Renal cortical epithelial cell (primary cell): ENCODE results near the gene CTNNA2. TPM values are rescaled to one million over a fixed set of nuclear protein-coding genes. Genes with fewer than 3 reads are reported as not detected.

Experiments
- DNase-seq: peaks from one replicate; pipeline ENCODE4 v3.0.0-alpha.2; 2011; ENCODE audit warnings: low read depth
- total RNA-seq: library from RNA; depleted of rRNA; stranded (reverse); fragments of >200 nt; gene quantifications from 2 replicates; pipeline ENCODE4 v1.2.3, GENCODE V29; 2014

CTNNA2 gene
- total RNA-seq, 1 donor from 2014 or later = 0.35 TPM

DNA sequence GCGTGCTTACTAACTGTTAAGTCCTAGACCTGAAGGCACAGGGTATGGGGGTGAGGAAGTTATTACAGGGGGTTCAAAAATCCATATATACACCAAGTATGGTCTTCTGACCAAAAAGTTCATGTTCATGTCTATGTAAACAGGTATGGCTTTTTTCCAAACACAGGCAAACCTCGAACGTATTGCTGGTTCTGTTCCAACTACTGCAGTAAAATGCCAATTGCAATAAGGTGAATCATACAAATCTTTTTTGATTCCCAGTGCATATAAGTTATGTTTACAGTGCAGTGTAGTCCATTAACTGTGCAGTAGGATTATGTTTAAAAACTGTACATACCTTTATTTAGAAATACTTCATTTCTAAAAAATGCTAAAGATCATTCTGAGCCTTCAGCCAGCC is 1037.0 kb downstream of the CTNNA2 start:
- no peak for DNase-seq

DNA sequence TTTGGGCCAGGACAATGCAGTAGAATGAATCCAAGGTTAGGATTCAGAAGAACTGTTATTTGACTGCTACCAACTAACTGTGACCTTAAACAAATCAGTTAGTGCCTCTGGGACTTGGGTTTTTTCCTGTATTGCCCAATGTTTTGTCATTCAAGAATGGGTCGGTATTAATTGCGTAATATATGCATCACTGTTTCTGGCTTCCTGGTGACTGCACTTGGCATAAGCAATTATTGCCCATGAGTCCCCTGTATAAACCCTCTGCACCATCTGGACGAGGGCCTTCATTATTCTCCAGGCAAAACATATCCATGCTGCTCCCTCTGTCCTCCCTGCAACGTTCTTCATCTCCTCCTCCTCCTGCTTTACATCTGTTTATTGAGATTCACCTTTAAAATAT is 1047.5 kb downstream of the CTNNA2 start:
- peak; percentile 56 for DNase-seq

DNA sequence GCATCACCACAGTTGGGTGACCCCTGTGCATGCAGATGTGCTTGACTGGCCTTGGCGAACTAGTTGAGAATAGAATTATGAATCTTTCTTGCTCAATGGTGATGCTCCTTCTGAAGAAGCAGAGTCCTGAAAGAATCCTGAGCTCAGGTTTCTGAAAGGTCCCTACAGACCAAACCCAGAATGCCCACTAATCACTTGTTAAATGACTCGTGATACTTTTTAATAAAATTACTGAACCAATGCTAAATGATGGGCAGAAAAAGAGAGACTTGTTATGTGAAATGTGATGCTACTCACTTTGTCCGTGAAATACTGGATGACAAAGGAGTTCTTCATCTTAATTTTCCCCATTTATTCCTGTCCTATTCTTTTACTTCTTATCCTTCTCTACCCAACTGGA is 1055.2 kb downstream of the CTNNA2 start:
- DNase-seq = no peak

DNA sequence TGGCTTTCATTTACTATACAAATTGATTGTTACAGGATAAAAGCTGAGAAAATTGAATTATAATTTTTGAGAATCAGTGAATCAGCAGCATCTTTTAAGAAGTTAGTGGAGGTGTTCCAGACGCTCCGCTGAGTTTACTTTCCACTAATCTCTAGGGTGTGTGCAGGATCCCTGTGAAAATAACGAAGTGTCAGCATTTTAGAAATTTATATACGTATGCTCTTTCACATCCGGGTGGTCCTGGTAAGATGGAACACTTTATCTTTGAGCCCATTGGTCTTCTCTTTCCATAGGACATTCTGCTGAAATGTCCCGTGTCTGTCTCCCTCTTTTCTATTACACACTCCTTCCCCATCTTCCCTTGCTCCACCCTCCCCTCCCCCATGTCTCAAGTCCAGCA is 1060.3 kb downstream of the CTNNA2 start:
- no peak for DNase-seq

DNA sequence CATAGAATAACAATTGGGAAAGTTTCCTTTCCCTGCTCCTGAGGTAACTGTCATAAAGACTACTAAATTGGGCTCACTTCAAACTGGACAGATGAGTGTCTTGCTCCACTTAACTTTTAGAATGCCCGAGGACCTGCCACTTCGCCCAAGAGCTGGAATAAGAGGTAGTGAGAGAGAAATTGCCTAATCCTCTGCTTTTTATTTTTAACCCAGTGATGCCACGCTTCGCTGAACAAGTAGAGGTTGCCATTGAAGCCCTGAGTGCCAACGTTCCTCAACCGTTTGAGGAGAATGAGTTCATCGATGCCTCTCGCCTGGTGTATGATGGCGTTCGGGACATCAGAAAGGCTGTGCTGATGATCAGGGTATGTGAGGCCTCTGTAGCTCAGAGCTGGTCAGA is 1061.1 kb downstream of the CTNNA2 start:
- DNase-seq = peak; percentile 38

DNA sequence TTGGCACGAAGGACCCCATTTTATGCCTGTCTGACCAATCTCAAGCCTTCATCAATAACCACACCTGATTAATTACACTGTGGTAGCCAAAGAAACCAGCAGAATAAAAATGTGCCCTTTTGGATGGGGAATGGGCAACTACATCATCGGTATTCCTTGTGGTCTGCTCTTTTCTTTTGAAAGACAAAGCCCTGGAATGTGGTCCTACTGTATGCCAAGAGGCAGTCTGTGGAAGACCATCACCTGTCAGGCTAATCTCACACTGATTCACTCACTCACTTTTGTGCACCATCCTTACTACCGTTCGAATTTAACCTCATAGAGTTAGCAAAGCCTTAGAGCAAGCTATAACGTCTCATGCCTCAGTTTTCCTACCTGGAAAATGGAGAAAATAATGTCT is 1066.9 kb downstream of the CTNNA2 start:
- no peak for DNase-seq

DNA sequence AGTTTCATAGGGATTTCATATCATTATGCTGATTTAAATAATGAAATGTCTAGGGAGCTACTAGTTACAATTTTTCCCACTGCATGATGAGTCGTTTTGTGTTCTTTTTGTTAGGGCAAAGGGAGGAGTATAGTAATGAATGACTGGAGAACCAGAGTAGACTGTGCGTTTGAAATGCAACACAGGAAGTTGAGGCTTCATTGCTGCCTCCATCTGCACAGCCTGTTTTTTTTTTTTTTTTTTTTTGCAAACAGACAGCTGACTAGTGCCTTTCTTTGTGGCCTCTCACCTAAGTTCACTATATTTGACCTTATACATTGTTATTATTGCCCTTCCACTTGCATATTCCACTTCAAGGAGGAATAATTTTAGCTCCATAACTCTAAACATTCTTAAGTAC is 1078.4 kb downstream of the CTNNA2 start:
- no peak for DNase-seq

DNA sequence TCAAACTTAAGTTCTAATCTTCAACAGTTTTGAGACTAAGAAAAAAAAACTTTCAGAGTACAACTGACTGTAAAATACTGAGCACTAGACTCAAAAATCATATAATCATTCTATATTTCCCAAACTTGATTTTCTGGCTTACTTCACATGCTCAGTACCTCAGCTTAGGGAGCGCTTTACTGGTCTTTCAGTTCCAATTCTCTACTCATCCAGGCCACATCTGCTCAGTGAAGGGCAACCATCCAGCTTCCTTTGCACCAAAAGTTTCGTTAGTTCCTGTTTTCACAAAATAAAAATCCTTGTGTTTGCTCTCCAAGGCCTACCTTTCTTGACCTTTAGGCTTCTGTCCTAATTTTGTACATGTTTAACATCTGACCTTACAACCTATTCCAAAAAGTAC is 1079.3 kb downstream of the CTNNA2 start:
- no peak for DNase-seq

DNA sequence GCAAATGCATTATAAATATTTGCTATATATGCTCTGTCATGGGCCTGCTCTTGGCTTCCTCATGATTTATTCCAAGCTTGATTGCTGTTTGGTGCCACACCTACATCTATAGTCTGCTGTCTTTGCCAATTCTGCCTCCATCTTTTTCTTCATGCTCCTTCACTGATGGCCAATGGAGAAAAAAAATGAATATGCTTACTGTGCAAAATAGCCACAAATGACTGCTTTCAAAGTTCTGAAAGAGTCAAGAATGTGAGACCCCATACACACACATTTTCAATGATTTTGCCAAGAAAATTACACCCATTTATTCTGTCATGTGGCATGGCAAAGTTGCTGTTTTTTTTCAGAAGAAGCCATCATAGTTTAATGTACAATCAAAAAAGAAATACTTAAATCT is 1097.3 kb downstream of the CTNNA2 start:
- no peak for DNase-seq

DNA sequence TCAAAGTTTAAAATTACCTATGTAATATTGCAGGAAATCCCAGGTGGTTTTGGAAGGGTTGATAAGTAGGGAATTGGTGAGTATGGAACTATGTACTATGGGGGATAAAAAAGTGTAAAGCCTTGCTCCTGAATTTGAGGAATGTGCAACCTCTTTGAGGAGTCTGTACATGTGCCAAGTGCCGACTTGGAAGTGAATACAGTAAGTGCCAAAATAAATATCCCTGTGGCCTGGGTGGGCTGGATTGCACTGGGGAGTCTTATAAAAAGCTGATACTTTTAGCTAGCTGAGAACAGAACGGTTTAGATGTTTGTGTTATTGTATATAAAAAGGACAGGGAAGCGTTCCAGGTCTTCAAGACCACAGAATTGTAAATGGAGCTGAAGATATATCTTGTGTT is 1108.8 kb downstream of the CTNNA2 start:
- DNase-seq = peak; percentile 9

DNA sequence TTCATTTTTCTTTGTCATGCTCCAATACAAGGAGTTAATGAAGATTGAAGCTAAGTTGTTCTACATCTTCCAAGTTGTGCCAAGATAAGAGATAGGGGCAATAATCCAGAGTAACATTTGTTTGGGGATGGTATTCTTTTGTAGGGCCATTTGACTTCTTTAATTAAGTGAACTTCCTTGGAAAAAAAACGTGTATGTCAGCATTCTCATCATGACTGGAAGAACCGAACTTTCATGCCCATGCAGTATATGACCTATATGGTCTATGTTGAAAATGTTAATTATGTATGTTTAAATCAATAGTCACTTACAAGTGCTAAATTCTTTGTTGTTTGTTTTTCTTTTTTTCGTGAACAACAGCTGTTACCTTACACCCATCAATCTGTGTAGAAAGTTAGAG is 1111.2 kb downstream of the CTNNA2 start:
- no peak for DNase-seq

DNA sequence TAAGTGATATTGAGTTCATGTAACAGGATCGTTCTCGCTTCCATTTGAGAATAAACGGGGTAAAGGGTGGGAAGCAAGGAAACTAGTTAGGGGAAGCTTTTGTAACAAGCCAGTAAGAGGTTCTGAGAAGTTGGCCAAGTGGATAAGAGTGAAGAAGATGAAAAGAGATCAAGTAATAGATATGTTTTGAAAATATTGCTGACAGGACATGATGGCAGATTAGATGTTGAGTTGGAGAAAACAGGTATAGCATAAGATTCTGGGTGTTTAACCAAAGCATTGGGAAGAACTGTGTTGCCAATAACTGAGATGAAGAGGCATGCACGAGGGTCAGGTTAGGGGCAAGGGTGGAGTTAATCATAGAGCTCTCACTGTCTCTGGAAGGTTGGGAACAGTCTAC is 1121.7 kb downstream of the CTNNA2 start:
- DNase-seq = no peak

DNA sequence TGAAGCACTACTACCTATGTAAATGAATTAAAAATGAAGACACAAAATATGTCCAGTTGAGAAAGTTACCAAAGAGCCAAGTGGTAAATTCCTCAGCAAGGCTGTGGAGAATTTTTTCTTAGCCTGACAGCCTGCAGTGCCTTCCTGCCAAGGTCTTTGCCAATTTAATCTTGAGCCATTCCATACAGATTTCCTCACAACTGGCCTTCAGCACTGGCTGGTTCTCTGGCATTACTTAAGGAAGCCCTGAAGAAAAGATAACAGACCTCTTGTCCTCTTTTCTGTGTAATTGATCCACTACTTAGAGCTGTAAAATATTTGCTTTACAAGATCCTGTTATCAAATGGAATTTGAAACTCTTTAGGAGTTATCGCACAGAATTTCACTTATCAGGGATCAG is 1125.9 kb downstream of the CTNNA2 start:
- DNase-seq = no peak

DNA sequence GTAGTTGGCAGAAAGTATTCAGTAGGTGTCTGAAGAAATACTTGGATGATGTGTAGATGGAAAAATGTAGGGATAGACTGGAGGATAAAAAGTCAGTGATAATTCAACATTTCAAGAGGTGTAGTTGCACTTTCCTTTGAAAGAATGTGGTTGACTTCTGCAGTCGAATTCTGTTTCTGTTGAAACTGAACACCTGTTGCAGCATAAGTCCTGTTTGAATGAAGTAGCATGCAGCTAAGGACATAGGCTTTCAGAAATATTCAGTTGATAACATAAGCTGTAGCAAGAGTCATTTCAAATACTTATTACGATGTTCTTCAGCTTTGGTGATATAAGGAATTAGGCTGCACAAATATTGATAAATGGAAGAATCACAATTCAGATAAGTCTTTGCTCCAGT is 1129.6 kb downstream of the CTNNA2 start:
- DNase-seq = no peak

DNA sequence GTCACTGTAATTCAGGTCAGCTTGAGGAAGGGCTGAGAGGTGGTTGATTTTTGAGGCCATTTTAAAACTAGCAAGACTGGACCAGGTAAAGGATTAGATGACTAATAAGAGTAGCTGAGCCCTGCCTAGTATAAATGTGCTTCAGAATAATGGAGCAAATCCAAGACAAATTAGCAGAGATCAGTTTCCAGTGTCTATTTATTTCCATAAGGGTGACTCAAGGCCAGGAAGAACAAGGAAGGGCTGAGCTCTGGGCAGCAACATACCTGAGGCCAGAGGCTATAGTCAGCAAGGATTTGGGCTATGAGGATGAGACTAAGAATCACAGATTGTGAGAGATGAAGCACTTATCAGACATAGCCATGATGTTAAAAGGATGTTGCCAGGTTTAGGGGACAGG is 1130.7 kb downstream of the CTNNA2 start:
- peak; percentile 1 for DNase-seq

DNA sequence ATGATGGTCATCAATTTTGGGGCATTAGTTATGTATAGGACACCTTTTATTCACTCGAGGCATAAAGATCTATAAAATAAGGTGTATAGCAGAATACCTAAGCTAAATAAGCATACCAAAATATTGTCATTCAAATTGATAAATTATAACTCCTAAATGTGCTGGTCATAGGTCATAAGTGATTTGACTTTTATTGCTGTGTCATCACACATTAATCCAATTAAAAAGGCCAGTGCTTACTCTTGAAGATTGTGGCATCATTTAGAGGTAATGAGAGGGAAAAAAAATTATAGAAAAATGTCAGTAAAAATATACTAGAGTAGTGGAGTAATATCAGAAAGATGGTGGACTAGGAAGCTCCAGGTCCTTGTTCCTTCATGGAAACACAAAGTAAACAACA is 1138.6 kb downstream of the CTNNA2 start:
- DNase-seq = no peak

DNA sequence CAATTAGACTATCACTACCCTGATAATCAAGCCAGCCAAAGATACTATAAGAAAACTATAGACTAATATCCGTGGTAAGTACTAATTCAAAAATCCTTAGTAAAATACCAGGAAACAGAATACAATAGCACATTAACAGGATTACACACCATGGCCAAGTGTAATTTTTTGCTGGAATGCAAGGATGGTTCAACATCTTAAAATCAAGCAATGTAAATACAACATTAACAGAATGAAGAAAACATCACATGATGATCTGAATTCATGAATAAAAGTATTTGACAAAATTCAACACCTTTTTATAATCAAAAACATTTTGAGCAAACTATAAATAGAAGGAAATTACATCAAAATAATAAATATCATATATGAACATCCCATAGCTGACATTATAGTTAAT is 1142.4 kb downstream of the CTNNA2 start:
- no peak for DNase-seq

DNA sequence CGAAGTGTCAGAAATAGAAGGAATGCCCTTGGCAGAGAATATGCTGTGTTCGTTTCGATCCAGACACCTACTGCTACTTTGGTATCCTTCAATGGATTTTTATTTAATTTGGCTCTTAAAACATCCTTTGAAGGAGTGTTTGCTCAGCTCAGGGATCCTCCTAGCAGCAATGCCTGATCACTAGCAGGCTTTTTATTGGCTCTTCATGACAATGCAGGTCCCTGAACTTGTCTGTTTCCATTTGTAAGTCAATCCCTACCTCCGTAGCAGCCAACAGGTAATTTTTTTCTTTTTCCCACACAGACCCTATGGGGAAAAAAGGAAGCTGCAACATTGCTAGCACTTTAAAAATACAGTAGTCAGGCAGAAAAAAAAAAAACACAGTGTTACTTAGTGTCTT is 1157.9 kb downstream of the CTNNA2 start:
- no peak for DNase-seq

DNA sequence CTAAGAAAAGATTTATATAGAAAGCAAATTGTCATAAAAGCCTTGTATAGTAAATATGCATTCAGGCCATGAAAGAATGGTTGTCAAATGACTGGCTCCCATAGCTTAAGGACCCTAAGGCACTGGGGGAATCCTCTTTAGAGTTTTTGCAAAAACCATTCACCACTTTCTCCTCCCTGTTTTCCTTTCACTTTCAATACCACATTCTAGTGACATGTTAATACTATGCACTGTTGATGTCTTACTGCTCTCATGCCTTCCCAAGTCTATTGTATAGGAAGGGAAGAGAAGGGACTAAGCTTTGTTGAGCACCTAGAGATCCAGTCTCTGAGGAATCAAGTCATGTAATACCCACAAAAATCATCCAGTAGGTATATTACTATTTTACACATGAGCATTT is 1174.7 kb downstream of the CTNNA2 start:
- no peak for DNase-seq

DNA sequence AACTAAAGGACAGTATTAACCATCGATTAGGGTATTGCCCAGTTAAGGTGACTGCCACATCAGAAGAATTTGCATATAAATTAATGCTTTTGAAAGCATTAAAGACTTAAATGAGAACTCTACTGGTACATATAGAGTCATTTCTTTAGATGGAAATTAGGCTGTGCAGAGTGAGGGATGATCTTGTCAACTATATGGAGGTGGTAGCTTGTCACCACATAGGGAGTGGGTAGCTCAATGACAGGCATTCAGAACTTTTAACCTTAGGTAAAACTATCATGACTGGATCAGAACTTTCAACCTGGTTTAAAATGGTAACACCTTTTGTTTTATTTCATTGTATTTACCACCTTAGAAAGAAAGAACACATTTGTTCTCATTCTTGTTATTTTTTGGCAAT is 1176.3 kb downstream of the CTNNA2 start:
- no peak for DNase-seq
